ENCODE results near the gene TEX29. TPM values are rescaled to one million over a fixed set of nuclear protein-coding genes. Genes with fewer than 3 reads are reported as not detected.

The TEX29 gene
- total and polyA plus RNA-seq, 5 experiments from 2014 or later = 0.96 to 0.99 TPM; not detected in 3

DNA sequence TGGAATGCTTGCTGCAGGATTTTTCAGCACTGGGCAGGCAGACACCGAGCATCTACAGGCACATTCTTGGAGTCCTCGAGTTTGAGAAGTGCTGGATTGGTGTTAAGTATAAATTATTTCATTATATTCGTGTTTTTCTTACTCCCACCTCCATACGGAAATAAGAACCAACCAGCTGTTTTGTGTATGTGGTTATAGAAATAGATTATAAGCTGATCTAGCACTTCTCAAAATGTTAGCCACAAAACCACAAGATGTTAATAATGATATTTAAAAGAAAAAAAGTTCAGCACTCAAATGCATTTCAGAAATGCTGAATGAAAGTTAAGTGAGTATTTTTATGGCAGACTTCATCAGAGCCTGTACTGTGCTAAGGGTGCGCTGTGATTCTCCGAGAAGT lies 24.0 kb upstream of the TEX29 start:
- H3K4me1 Mint-ChIP-seq = peaks cover 0 to 18% (median 4%) of the 10 kb centered on the region in 4 donors
- H3K9me3 Mint-ChIP-seq = no peaks in the 10 kb centered on the region
- H3K27ac Mint-ChIP-seq = no peak overlapping the region
- POLR2A ChIA-PET = no interaction called here
- no peaks in the 10 kb centered on the region for H3K27me3 Mint-ChIP-seq
- DNase-seq = no peak
- no peak for ATAC-seq
- no peak overlapping the region for H3K4me3 Mint-ChIP-seq
- H3K36me3 Mint-ChIP-seq = peaks cover 9 to 86% (median 21%) of the 10 kb centered on the region in 3 donors

DNA sequence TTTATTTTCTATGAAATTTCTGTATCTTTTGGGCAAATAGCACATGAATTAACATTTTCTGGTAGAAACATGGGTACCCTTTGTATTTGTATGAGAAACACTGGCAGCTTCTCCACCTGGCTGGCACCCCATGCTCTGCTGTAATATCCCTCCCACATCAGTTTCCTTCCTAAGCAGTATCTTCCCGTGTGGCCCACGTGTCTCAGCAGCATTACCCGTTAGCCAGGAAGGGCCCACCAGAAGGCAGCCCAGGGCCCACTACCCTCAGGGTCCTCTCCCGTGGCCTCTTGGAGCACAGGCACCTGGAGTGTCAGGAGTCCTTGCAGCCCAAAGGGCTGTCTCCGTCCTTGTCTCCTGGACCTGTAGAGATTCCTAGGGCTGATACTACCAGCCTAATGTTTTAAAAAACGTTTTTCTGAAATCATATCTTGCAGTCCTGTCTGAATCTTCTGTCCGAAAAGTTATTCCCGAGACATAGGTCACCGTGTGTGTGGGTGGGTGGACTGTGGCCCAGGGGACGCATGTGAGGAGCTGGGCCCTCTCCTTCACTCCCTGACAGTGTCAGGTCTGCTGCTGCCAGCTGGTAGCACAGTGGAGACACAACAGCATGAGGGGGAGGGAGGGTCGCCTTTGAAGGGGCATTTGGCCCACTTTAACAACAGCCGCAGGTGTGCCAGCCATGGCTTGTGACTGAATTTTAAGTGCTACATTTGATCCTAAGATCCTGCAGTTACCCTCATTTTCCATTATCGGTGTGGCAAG lies 22.0 kb upstream of the TEX29 start:
- ATAC-seq = no peak
- POLR2A ChIA-PET = no interaction called here
- DNase-seq = no peak
- no peaks in the 10 kb centered on the region for H3K9me3 Mint-ChIP-seq
- H3K27me3 Mint-ChIP-seq = no peaks in the 10 kb centered on the region
- no peak overlapping the region for H3K4me3 Mint-ChIP-seq
- H3K36me3 Mint-ChIP-seq = peaks cover 5 to 87% (median 32%) of the 10 kb centered on the region in 3 donors
- peak overlapping the region in 2 of 10 donors; percentile 43 to 49 for H3K27ac Mint-ChIP-seq
- peaks cover 0 to 19% (median 4%) of the 10 kb centered on the region in 4 donors for H3K4me1 Mint-ChIP-seq

DNA sequence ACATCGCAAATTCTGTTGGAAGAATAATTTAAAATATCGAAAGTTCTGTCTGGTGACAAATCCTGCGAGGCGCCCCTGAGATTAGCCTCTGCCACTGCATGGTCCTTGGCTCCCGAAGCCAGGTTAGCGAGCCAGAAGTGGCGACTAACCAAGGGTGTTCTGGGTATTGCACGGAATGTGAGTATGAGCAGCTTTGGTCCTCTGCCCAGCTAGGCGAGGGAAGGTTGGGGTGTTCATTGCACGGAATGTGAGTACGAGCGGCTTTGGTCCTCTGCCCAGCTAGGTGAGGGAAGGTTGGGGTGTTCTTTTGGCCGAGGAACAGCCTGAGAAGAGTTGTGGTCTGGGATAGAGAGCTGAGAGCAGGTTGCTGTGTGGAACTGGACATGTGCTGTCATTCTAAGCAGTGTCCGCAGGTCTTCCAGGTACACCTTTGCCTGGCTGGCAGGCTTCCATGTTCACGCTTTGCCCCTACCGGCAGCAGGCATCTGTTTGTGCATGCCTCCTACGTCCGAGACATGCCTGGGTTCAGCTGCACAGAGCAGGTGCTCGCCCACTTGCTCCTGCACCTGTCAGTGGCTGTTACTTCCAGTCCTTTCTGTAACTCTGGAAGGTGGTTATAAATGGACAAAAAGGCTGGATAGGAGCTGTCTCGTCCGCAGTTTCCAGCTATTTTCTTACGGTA lies 18.3 kb upstream of the TEX29 start:
- Mint-ChIP-seq H3K27me3 (no peaks in the 10 kb centered on the region), H3K4me3 (no peak overlapping the region), H3K4me1 (peaks cover 0 to 7% (median under 1%) of the 10 kb centered on the region in 4 donors), H3K27ac (peak overlapping the region in 1 of 10 donors; percentile 80), H3K9me3 (peaks cover 0 to 1% (median 0%) of the 10 kb centered on the region in 9 donors), H3K36me3 (peaks cover 32 to 92% (median 62%) of the 10 kb centered on the region in 3 donors)
- POLR2A ChIA-PET = no interaction called here
- no peak for DNase-seq
- no peak for ATAC-seq

DNA sequence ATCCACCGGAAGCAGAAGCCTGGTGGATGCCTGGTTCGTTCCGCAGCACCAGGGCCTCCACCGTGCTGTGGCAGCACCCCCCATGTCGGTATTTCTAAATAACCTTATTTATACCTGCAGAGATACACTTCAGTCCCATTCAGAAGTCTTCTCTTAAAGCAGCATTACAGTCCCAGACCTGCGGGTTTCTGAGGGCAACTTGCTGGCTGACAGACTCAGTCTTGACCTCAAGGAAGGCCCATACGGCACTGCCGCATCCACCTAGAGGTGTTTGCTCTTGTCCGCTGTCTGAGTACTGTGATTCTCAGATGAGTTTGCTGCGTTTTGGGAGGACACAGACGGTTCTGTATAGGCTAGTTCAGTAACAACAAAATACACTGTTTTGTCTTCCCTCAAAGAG lies 16.9 kb upstream of the TEX29 start:
- POLR2A ChIA-PET = no interaction called here
- Mint-ChIP-seq H3K4me1 (peaks cover 0 to 7% (median under 1%) of the 10 kb centered on the region in 4 donors), H3K27me3 (no peaks in the 10 kb centered on the region), H3K4me3 (no peak overlapping the region), H3K9me3 (peaks cover 0 to 1% (median 0%) of the 10 kb centered on the region in 9 donors), H3K36me3 (peaks cover 34 to 87% (median 67%) of the 10 kb centered on the region in 3 donors), H3K27ac (no peak overlapping the region)
- DNase-seq (no peak), ATAC-seq (no peak)

DNA sequence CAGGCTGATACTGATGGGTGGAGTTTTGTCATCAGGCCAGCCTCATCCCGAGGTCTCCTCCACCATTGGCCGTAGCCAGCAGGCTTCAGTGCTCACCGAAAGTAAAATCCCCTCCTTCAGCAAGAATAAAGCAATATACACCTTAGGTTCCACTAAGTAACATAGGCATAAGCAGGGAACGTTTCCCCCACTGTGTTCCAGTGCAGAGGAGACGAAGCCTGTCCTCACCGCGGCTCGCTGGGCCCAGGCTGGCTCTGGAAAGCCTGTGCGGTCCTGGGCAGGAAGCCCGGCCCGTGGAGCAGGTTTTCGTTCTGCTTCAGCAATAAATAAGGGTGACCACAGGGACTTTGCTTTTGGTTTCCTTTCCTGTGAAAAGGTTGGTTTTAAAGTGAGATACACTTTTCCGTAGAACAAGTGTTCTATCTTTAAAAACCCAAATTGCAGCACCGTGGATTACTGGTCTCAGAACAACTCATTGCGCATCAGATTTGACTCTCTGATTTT lies 16.3 kb upstream of the TEX29 start:
- POLR2A ChIA-PET = no interaction called here

DNA sequence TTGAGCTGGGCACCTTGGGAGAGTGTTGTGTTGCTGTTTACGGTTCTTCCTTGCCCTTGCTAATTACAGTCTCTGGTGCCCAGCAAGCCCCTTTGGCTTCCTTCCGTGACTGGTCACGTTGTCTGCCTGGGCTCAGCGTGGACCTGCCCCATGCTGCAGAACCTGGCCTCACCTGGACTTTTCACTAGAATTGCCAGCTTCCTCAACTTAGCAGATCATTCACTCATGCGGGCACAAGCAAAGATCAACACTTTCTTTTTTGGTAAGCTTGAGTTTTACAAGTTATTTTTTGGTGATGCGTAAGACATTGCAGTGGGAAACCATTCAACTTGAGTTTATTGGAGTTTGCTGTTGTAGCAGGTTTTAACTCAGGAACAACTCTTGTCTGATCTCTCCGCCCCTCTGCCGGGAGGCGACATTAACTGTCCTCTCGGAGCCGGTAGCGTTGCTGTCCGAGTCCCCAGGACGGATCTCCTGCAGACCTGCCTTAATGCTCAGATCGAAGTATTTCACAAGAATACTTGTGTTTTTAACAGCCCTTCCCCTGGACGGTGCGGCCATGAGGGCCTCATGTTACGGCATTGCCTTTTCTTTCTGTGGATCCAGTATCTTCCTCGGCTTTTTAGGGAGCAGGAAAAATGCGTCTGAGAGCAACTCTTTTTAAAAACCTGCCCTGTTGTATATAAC lies 15.7 kb upstream of the TEX29 start:
- DNase-seq (no peak), ATAC-seq (no peak)
- POLR2A ChIA-PET = no interaction called here
- Mint-ChIP-seq H3K36me3 (peaks cover 46 to 83% (median 78%) of the 10 kb centered on the region in 3 donors), H3K4me1 (peaks cover 0 to 7% (median 2%) of the 10 kb centered on the region in 4 donors), H3K4me3 (peak overlapping the region in 2 of 10 donors; percentile 2 to 38), H3K27ac (peak overlapping the region in 1 of 10 donors; percentile 19), H3K27me3 (no peaks in the 10 kb centered on the region), H3K9me3 (peaks cover 0 to 8% (median 4%) of the 10 kb centered on the region in 9 donors)

More for the DNA sequence above, 16.3 kb upstream of the TEX29 start:
- H3K4me1 Mint-ChIP-seq = peaks cover 0 to 7% (median 2%) of the 10 kb centered on the region in 4 donors
- peak overlapping the region in 2 of 10 donors; percentile 19 to 40 for H3K27ac Mint-ChIP-seq
- no peaks in the 10 kb centered on the region for H3K27me3 Mint-ChIP-seq
- ATAC-seq (no peak), DNase-seq (no peak)
- peaks cover 40 to 86% (median 71%) of the 10 kb centered on the region in 3 donors for H3K36me3 Mint-ChIP-seq
- peak overlapping the region in 1 of 10 donors; percentile 38 for H3K4me3 Mint-ChIP-seq
- peaks cover 0 to 3% (median 1%) of the 10 kb centered on the region in 9 donors for H3K9me3 Mint-ChIP-seq

DNA sequence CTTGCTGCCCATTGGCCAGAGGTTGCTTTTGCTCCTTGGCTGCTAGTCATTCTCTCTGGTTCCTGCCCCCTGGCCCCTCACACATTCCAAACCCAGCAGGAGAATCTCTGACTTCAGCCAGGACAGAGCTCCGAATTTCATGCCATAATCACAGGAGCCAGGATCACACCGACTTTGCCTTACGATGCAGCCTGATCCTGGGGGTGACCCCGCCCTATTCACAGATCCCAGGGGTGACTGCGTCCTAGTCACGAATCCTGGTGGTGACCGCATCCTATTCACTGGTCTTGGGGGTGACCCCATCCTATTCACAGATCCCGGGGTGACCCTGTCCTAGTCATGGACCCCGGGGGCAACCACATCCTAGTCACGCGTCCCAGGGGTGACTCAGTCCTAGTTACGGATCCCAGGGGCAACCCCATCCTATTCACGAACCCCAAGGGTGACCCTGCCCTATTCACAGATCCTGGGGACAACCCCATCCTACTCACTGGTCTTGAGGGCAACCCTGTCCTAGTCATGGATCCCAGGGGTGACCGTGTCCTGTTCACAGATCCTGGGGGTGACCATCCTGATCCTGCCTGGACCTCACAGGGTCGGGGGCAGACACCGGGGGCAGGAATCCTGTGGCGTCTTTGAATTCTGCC lies 7.4 kb upstream of the TEX29 start:
- peaks cover 9 to 45% (median 21%) of the 10 kb centered on the region in 9 donors for H3K9me3 Mint-ChIP-seq
- ATAC-seq = no peak
- no peak overlapping the region for H3K4me3 Mint-ChIP-seq
- POLR2A ChIA-PET = interaction anchor here (0.5 kb wide), 1 partner anchor 1350 kb away, joined by 3 read pairs; no protein-coding TSS in a partner anchor
- peak overlapping the region in 1 of 10 donors; percentile 20 for H3K27ac Mint-ChIP-seq
- DNase-seq = no peak
- peaks cover 0 to 9% (median 0%) of the 10 kb centered on the region in 4 donors for H3K4me1 Mint-ChIP-seq
- no peaks in the 10 kb centered on the region for H3K27me3 Mint-ChIP-seq
- H3K36me3 Mint-ChIP-seq = peaks cover 29 to 51% (median 31%) of the 10 kb centered on the region in 3 donors

DNA sequence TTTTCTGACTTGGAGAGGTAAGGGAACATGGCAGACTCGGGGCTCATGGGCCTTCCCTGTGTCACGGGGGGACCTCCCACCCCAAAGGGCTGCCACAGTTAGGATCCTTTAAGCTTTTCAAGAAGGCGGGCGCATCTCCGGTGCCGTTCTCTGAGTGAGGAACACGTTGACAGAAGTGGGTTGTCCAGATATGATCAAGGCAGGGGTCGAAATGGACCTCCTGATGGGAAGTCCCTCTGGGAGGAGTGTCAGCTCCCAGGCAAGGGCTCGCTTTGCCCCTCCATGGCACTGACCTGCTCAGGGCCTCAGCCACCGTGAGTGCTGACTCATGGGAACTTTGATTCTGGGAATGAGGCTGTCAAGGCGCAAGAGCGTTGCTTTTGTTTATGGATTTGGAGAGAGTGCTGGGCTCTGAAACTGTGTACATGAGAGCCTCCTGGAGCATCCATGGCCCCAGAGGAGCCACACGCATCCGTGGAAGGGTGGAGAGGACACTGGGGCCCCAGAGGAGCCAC lies 6.5 kb upstream of the TEX29 start:
- no peak for DNase-seq
- Mint-ChIP-seq H3K4me1 (peaks cover 0 to 9% (median 0%) of the 10 kb centered on the region in 4 donors), H3K9me3 (peaks cover 9 to 45% (median 20%) of the 10 kb centered on the region in 9 donors), H3K27ac (peak overlapping the region in 1 of 10 donors; percentile 19), H3K27me3 (no peaks in the 10 kb centered on the region), H3K4me3 (no peak overlapping the region), H3K36me3 (peaks cover 25 to 45% (median 26%) of the 10 kb centered on the region in 3 donors)
- no peak for ATAC-seq
- POLR2A ChIA-PET = interaction anchor here (0.5 kb wide), 1 partner anchor 1349 kb away, joined by 3 read pairs; no protein-coding TSS in a partner anchor

DNA sequence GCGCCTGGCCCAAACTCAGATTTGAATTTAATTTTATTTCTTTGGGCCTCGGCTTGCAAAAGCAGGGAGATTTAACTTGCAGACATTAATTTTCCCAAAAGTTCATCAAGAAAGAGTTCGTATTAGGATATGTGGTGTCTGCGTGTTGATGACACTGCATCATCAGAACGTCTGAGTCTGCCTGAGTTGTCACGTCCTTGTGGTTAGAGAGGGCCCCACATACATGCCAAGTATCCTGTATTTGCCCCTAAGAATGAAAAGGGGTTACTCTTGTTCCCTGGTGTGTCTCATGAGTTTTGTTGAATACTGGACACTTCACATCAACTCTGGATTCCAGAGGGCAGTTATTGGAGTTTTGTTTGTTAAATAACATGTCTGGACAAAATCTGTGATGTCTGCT lies 5.6 kb upstream of the TEX29 start:
- ATAC-seq (no peak), DNase-seq (no peak)
- peaks cover 0 to 8% (median 0%) of the 10 kb centered on the region in 4 donors for H3K4me1 Mint-ChIP-seq
- H3K27ac Mint-ChIP-seq = peak overlapping the region in 2 of 10 donors; percentile 21 to 68
- H3K4me3 Mint-ChIP-seq = no peak overlapping the region
- POLR2A ChIA-PET = no interaction called here
- H3K36me3 Mint-ChIP-seq = peaks cover 18 to 37% (median 21%) of the 10 kb centered on the region in 3 donors
- H3K9me3 Mint-ChIP-seq = peaks cover 5 to 37% (median 18%) of the 10 kb centered on the region in 9 donors
- no peaks in the 10 kb centered on the region for H3K27me3 Mint-ChIP-seq

DNA sequence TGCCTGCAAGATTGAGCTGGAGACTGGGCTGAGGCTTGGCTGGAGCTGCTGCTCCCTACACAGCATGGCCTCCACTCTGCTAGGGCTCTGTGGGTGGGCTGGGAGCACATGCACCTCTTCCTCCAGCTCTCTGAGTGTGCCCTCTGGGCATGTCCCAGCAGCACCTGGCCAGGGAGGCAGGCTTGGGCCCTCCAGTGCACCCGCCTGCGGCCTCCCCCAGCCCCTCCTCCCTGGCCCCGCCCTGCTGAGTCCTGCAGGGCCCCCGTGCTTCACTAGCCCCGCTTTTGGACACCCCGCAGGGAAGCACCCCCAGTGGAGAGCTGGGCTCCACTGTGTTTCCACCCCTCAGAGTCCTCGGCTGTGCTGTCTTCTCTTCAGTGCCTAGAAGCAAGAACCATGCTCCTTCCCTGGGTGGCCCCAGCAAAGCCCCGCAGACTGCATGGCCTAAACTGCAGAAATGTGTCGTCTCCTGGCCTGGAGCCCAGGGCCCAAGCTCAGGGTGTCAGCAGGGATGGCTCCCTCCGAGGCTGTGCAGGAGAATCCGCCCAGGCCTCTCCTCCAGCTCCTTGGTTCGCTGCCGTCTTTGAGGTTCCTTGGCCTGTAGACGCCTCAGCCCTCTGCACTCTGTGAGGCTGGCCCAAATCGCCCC lies 5.0 kb upstream of the TEX29 start:
- Mint-ChIP-seq H3K27ac (peak overlapping the region in 3 of 10 donors; percentile 21 to 68 (median 53)), H3K4me1 (peaks cover 0 to 4% (median 0%) of the 10 kb centered on the region in 4 donors), H3K9me3 (peaks cover 0 to 31% (median 12%) of the 10 kb centered on the region in 9 donors), H3K27me3 (no peaks in the 10 kb centered on the region), H3K36me3 (peaks cover 11 to 30% (median 14%) of the 10 kb centered on the region in 3 donors), H3K4me3 (no peak overlapping the region)
- DNase-seq (no peak), ATAC-seq (no peak)
- POLR2A ChIA-PET = no interaction called here

DNA sequence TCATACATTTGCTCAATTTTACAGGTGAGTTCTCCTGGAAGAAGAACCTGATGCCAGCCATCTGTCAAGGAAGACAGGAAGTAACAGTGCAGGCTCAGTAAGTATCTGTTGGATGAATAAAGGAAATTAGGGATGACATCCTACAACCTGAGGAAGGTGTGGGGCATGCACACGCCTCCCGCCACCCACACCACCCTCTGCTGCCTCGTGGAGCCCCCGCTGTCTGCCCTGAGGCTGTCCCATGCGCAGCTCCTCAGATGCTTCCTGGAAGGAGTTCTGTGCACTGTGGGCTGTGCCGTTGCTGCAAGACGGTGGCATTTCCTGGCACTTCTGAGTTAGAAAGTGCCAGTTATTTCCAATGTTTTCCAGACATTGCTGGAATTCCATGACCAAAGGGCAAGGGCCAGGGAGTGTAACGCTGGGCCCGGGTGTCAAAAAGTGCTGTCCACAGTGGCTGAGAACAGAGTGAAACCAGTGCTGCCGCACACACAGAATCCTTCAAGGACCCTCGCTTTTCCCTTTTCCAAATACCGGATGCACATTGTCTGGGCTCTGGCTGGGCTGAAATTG lies 4.2 kb upstream of the TEX29 start:
- H3K36me3 Mint-ChIP-seq = peaks cover 4 to 27% (median 7%) of the 10 kb centered on the region in 3 donors
- no peak overlapping the region for H3K4me3 Mint-ChIP-seq
- H3K4me1 Mint-ChIP-seq = peaks cover 0 to 2% (median 0%) of the 10 kb centered on the region in 4 donors
- POLR2A ChIA-PET = no interaction called here
- DNase-seq = no peak
- no peak for ATAC-seq
- H3K27ac Mint-ChIP-seq = peak overlapping the region in 1 of 10 donors; percentile 6
- peaks cover 0 to 23% (median 4%) of the 10 kb centered on the region in 9 donors for H3K9me3 Mint-ChIP-seq
- no peaks in the 10 kb centered on the region for H3K27me3 Mint-ChIP-seq

Data from naive thymus-derived CD8-positive, alpha-beta T cell (primary cell).